ENCODE measurements around the gene SLC15A1.

The SLC15A1 gene

GRCh38 chr13:98751861-98752466, 508 bp downstream of the SLC15A1 start:
- H3K27ac ChIP-seq (ENCODE audit: low read length) = no peak overlapping the region
- H3K36me3 ChIP-seq (ENCODE audit: control insufficient read depth, insufficient read depth, low read length) = no peaks in the 10 kb centered on the region
- WGBS (ENCODE audit: insufficient coverage, insufficient read length) = no CpG with 5 or more reads among the region's 36 CpGs
- no peak for DNase-seq (ENCODE audit: low read depth, low spot score)
- H3K27me3 ChIP-seq (ENCODE audit: control insufficient read depth, insufficient read depth, low read length) = peaks cover 3% of the 10 kb centered on the region; the same call in 1 of the 2 replicates
- H3K9me3 ChIP-seq (ENCODE audit: control insufficient read depth, insufficient read depth, low read length) = no peaks in the 10 kb centered on the region
- peak overlapping the region; percentile 51; the same call in 1 of the 2 replicates for H3K4me3 ChIP-seq (ENCODE audit: low read length)
- peaks cover 6% of the 10 kb centered on the region for H3K4me1 ChIP-seq (ENCODE audit: control insufficient read depth, insufficient read depth, low read length)

- peaks cover 3% of the 10 kb centered on the region; the same call in 1 of the 2 replicates for H3K27me3 ChIP-seq (ENCODE audit: control insufficient read depth, insufficient read depth, low read length)
- H3K9me3 ChIP-seq (ENCODE audit: control insufficient read depth, insufficient read depth, low read length) = no peaks in the 10 kb centered on the region
- no peak overlapping the region for H3K27ac ChIP-seq (ENCODE audit: low read length)
- H3K4me1 ChIP-seq (ENCODE audit: control insufficient read depth, insufficient read depth, low read length) = peaks cover 6% of the 10 kb centered on the region
- no peak for DNase-seq (ENCODE audit: low read depth, low spot score)
- H3K36me3 ChIP-seq (ENCODE audit: control insufficient read depth, insufficient read depth, low read length) = no peaks in the 10 kb centered on the region
- peak overlapping the region; percentile 19 for H3K4me3 ChIP-seq (ENCODE audit: low read length)
- WGBS (ENCODE audit: insufficient coverage, insufficient read length) = no CpG with 5 or more reads among the region's 8 CpGs
Observed at GRCh38 chr13:98751367-98751782, 1.1 kb downstream of the SLC15A1 start.

- no peak overlapping the region for H3K4me3 ChIP-seq (ENCODE audit: low read length)
- no peak for DNase-seq (ENCODE audit: low read depth, low spot score)
- peaks cover 3% of the 10 kb centered on the region; the same call in 1 of the 2 replicates for H3K27me3 ChIP-seq (ENCODE audit: control insufficient read depth, insufficient read depth, low read length)
- WGBS (ENCODE audit: insufficient coverage, insufficient read length) = no CpG with 5 or more reads among the region's 3 CpGs
- peaks cover 6% of the 10 kb centered on the region for H3K4me1 ChIP-seq (ENCODE audit: control insufficient read depth, insufficient read depth, low read length)
- H3K27ac ChIP-seq (ENCODE audit: low read length) = no peak overlapping the region
- no peaks in the 10 kb centered on the region for H3K36me3 ChIP-seq (ENCODE audit: control insufficient read depth, insufficient read depth, low read length)
- no peaks in the 10 kb centered on the region for H3K9me3 ChIP-seq (ENCODE audit: control insufficient read depth, insufficient read depth, low read length)
Observed at GRCh38 chr13:98749501-98749900, 3.0 kb downstream of the SLC15A1 start.

DNA sequence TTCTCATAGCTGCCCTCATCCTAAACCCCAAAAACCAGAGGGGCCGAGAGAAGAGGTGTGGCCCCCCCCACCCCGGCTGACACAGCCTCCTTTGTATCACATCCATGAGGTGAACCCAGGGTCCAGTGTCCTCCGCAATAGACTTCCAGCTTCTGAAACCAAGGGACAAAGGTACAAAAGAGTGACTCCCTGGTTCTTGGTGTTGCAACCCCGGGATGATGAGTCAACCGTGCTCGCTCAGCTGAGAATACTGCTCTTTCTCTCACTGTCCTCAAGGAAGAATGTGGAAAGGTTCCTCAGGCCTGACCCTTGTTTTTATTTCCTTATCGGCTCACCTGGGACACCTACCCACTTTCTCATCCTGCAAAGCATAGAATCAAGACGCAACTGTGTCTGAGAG, 5.5 kb downstream of the SLC15A1 start:
- Histone ChIP-seq H3K4me3 (ENCODE audit: low read length) (no peak overlapping the region), H3K36me3 (ENCODE audit: control insufficient read depth, insufficient read depth, low read length) (no peaks in the 10 kb centered on the region), H3K9me3 (ENCODE audit: control insufficient read depth, insufficient read depth, low read length) (no peaks in the 10 kb centered on the region), H3K27ac (ENCODE audit: low read length) (no peak overlapping the region), H3K4me1 (ENCODE audit: control insufficient read depth, insufficient read depth, low read length) (peaks cover 6% of the 10 kb centered on the region), H3K27me3 (ENCODE audit: control insufficient read depth, insufficient read depth, low read length) (no peaks in the 10 kb centered on the region; the same call in 1 of the 2 replicates)
- WGBS (ENCODE audit: insufficient coverage, insufficient read length) = no CpG with 5 or more reads among the region's 8 CpGs
- no peak for DNase-seq (ENCODE audit: low read depth, low spot score)

DNA sequence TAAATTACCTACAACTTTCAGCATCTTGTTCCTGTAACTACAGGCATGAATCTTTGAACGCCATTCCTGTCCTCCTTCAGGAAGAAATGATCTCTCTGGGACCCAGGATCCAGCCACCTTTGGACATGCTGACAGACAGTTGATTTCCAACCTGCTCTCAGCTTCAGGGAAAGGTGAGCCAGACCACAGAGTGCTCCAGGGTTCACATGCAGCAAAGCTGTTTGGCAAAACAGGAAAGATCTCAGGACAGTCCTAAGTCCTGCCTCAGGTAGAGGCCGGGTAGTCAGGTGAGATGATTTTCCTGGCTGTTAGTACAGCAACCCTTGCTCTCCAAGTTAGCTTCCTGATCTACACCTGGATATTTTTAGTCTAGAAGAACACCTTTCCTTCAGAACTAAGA, 9.1 kb downstream of the SLC15A1 start:
- DNase-seq (ENCODE audit: low read depth, low spot score) = no peak
- Histone ChIP-seq H3K27me3 (ENCODE audit: control insufficient read depth, insufficient read depth, low read length) (no peaks in the 10 kb centered on the region), H3K27ac (ENCODE audit: low read length) (no peak overlapping the region), H3K4me1 (ENCODE audit: control insufficient read depth, insufficient read depth, low read length) (no peaks in the 10 kb centered on the region), H3K36me3 (ENCODE audit: control insufficient read depth, insufficient read depth, low read length) (no peaks in the 10 kb centered on the region; the same call in 1 of the 2 replicates), H3K4me3 (ENCODE audit: low read length) (no peak overlapping the region), H3K9me3 (ENCODE audit: control insufficient read depth, insufficient read depth, low read length) (peaks cover 5% of the 10 kb centered on the region)
- WGBS (ENCODE audit: insufficient coverage, insufficient read length) = no CpG with 5 or more reads among the region's 2 CpGs

DNA sequence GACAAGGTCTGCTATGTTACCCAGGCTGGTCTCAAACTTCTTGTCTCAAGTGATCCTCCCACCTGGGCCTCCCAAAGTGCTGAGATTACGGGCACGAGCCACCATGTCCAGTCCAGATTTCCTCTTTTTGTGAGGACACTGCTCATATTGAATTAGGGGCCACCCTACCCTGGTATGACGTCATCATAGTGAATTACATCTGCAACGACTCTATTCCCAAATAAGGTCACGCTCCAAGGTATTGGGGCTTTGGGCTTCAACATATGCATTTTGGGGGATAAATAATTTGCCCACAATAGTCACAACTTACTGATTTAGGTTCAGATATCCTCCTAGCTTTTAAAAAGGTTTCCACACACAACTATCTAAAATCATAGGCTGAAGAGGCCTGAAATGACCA, 9.5 kb downstream of the SLC15A1 start:
- H3K36me3 ChIP-seq (ENCODE audit: control insufficient read depth, insufficient read depth, low read length) = no peaks in the 10 kb centered on the region; the same call in 1 of the 2 replicates
- peaks cover 5% of the 10 kb centered on the region for H3K9me3 ChIP-seq (ENCODE audit: control insufficient read depth, insufficient read depth, low read length)
- H3K27ac ChIP-seq (ENCODE audit: low read length) = no peak overlapping the region
- H3K4me1 ChIP-seq (ENCODE audit: control insufficient read depth, insufficient read depth, low read length) = no peaks in the 10 kb centered on the region
- H3K27me3 ChIP-seq (ENCODE audit: control insufficient read depth, insufficient read depth, low read length) = no peaks in the 10 kb centered on the region
- no peak for DNase-seq (ENCODE audit: low read depth, low spot score)
- no peak overlapping the region for H3K4me3 ChIP-seq (ENCODE audit: low read length)
- WGBS (ENCODE audit: insufficient coverage, insufficient read length) = no CpG with 5 or more reads among the region's 5 CpGs

GRCh38 chr13:98741741-98742435, 10.6 kb downstream of the SLC15A1 start:
- Histone ChIP-seq H3K9me3 (ENCODE audit: control insufficient read depth, insufficient read depth, low read length) (peaks cover 5% of the 10 kb centered on the region), H3K27ac (ENCODE audit: low read length) (no peak overlapping the region), H3K27me3 (ENCODE audit: control insufficient read depth, insufficient read depth, low read length) (no peaks in the 10 kb centered on the region), H3K36me3 (ENCODE audit: control insufficient read depth, insufficient read depth, low read length) (no peaks in the 10 kb centered on the region; the same call in 1 of the 2 replicates), H3K4me1 (ENCODE audit: control insufficient read depth, insufficient read depth, low read length) (no peaks in the 10 kb centered on the region), H3K4me3 (ENCODE audit: low read length) (no peak overlapping the region)
- no CpG with 5 or more reads among the region's 14 CpGs for WGBS (ENCODE audit: insufficient coverage, insufficient read length)
- no peak for DNase-seq (ENCODE audit: low read depth, low spot score)

DNA sequence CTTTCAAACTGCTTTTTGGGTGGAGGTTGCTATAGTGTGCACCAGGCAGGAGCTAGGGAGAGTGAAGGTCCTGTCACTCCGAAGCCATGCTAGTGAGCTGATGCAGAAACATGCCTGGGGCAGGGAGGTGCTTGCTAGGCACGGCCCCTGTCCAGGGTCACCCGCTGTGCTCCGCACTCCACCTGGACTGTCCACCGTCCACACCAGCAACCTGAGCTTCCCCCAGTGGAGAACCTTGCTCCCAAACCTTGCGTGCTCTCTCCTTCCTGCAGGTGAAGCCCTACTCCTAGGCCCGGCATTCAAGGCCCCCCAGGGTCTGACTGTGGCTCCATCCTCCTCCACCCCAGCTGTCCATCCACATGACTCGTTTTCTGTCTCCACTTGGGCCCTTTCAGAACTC, 12.3 kb downstream of the SLC15A1 start:
- no peak for DNase-seq (ENCODE audit: low read depth, low spot score)
- H3K27ac ChIP-seq (ENCODE audit: low read length) = no peak overlapping the region
- WGBS (ENCODE audit: insufficient coverage, insufficient read length) = no CpG with 5 or more reads among the region's 8 CpGs
- no peaks in the 10 kb centered on the region for H3K27me3 ChIP-seq (ENCODE audit: control insufficient read depth, insufficient read depth, low read length)
- peaks cover 5% of the 10 kb centered on the region for H3K9me3 ChIP-seq (ENCODE audit: control insufficient read depth, insufficient read depth, low read length)
- H3K4me3 ChIP-seq (ENCODE audit: low read length) = no peak overlapping the region
- H3K4me1 ChIP-seq (ENCODE audit: control insufficient read depth, insufficient read depth, low read length) = no peaks in the 10 kb centered on the region
- no peaks in the 10 kb centered on the region; the same call in 1 of the 2 replicates for H3K36me3 ChIP-seq (ENCODE audit: control insufficient read depth, insufficient read depth, low read length)

DNA sequence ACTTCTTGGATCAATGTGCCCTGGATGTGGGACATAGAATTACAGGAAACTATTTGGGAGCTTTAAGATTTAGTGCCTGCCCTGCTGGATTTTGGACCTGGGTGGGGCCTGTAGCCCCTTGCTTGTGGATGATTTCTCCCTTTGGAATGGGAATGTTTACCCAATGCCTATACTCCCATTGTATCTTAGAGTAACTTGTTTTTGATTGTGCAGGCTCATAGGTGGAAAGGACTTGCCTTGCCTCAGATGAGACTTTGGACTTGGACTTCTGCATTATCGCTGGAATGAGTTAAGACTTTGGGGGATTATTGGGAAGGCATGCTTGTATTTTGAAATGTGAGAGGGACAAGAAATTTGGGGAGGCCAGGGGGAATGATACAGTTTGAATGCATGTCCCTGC, 13.5 kb downstream of the SLC15A1 start:
- Histone ChIP-seq H3K27me3 (ENCODE audit: control insufficient read depth, insufficient read depth, low read length) (no peaks in the 10 kb centered on the region), H3K36me3 (ENCODE audit: control insufficient read depth, insufficient read depth, low read length) (no peaks in the 10 kb centered on the region; the same call in 1 of the 2 replicates), H3K4me1 (ENCODE audit: control insufficient read depth, insufficient read depth, low read length) (no peaks in the 10 kb centered on the region), H3K9me3 (ENCODE audit: control insufficient read depth, insufficient read depth, low read length) (peaks cover 5% of the 10 kb centered on the region), H3K27ac (ENCODE audit: low read length) (no peak overlapping the region), H3K4me3 (ENCODE audit: low read length) (no peak overlapping the region)
- DNase-seq (ENCODE audit: low read depth, low spot score) = no peak
- no CpG with 5 or more reads among the region's 1 CpG for WGBS (ENCODE audit: insufficient coverage, insufficient read length)

DNA sequence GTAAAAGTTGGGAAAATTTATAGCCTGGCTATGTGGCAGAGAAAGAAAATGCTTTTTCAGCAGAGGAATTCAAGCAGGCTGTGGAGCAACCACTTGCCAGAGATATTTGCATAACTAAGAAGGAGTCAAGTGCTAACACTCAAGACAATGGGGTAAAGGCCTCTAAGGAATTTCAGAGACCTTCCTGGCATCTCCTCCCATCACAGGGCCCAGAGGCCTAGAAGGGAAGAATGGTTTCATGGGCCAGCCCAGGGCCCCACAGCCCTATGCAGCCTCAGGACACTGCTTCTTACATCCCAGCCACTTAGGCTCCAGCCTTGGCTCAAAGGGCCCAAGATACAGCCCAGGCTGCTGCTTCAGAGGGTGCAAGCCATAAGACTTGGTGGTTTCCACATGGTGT, 14.3 kb downstream of the SLC15A1 start:
- no peaks in the 10 kb centered on the region for H3K27me3 ChIP-seq (ENCODE audit: control insufficient read depth, insufficient read depth, low read length)
- H3K36me3 ChIP-seq (ENCODE audit: control insufficient read depth, insufficient read depth, low read length) = no peaks in the 10 kb centered on the region; the same call in 1 of the 2 replicates
- no peak overlapping the region for H3K27ac ChIP-seq (ENCODE audit: low read length)
- H3K9me3 ChIP-seq (ENCODE audit: control insufficient read depth, insufficient read depth, low read length) = peaks cover 5% of the 10 kb centered on the region
- no peak for DNase-seq (ENCODE audit: low read depth, low spot score)
- H3K4me3 ChIP-seq (ENCODE audit: low read length) = no peak overlapping the region
- H3K4me1 ChIP-seq (ENCODE audit: control insufficient read depth, insufficient read depth, low read length) = no peaks in the 10 kb centered on the region

Data from iPS DF 6.9 (cell line).